ENCODE measurements around the gene RALGAPA2.
"Not testable (repeated sequence)": the region's sequence is repeated elsewhere in the genome, so short reads cannot be mapped to it uniquely, and the experiment has no call there.

Gene RALGAPA2

GRCh38 chr20:20367575-20368417 is 344.6 kb downstream of the RALGAPA2 start, which contains the start of gene INSM1:
Gene INSM1, plus strand, starts transcription at chr20:20368104. Its CDS starts 164 bp downstream, at chr20:20368268.
- peak; percentile 49 for DNase-seq (ENCODE audit: low read depth)

GRCh38 chr20:20366876-20367574 is 345.4 kb downstream of the RALGAPA2 start:
- no peak for DNase-seq (ENCODE audit: low read depth)

GRCh38 chr20:20366551-20366875 is 345.9 kb downstream of the RALGAPA2 start:
- no peak for DNase-seq (ENCODE audit: low read depth)

GRCh38 chr20:20365480-20366161 is 346.8 kb downstream of the RALGAPA2 start:
- no peak for DNase-seq (ENCODE audit: low read depth)

GRCh38 chr20:20364593-20365479 is 347.6 kb downstream of the RALGAPA2 start:
- no peak for DNase-seq (ENCODE audit: low read depth)

DNA sequence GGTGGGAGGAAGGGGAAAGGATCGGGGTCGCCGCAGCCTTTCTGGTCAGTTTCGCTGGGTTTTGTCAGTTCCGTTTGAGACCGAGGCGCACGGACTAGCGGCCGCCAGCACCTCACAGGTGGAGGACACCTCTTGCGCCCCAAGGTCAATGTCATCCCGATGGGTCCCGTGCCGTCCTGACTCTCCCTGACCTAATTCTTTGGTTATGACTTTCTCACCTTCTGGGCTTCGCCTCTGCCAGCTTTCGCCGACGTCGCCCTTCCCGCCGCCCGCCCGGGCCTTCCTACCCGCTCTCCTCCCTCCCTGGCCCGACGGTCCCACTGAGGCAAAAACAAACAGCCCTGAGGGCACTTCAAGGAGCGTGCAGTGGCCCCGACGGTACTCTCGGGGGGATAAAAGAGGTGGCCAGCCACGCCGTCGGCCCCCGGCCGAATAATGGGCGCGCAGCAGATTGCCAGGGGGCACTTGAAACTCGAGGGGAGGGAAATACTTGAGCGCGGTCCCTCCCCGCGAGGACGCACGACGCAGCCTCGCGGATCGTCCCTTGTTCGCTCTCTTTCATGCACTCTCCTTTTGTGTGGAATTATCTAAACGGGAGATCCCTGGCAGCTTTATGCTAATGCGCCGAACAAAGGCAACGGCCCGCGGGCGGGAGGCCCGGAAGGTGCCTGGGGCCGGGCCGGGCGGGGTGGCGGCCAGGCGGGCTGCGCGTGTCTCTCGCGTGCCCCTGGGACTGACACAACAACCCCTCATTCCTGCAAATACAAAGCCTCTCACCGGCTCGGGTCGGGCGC is 348.4 kb downstream of the RALGAPA2 start:
- no peak for DNase-seq (ENCODE audit: low read depth)

GRCh38 chr20:20363434-20363798 is 349.0 kb downstream of the RALGAPA2 start:
- DNase-seq (ENCODE audit: low read depth) = no peak

DNA sequence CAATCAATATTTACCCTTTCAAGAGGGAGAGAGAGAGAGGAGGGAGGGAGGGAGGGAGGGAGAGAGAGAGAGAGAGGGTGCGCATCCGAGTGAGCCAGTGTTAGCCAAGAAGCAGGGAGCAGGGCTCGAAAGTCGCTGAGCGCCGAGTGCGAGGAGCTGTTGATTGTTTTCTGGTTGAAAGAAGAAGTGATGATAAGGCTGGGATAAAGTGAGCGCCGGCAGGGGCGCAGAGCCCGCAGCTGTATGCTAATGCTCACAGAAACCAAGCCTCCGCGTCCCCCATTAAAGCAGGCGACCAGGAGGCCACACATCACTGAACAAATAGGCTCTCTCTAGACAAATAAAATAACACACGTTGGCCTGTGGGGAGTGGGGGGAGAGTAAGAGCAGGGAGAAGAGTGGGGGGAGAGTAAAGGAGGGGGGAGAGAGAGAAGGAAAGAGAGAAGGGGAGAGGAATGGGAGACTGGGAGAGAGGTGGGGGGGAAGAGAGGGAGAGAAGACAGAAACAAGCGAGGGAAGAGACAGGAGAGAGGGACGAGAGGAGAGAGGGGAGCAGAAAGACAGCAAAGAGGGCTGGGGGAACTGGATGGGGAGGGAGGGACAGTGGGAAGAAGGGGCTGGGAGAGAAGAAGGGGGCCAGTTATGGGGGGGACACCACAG is 349.5 kb downstream of the RALGAPA2 start:
- DNase-seq (ENCODE audit: low read depth) = no peak

- DNase-seq (ENCODE audit: low read depth) = no peak
These were observed 352.0 kb downstream of the RALGAPA2 start for GRCh38 chr20:20360464-20360863.

GRCh38 chr20:20359628-20360027 is 352.8 kb downstream of the RALGAPA2 start:
- no peak for DNase-seq (ENCODE audit: low read depth)

DNA sequence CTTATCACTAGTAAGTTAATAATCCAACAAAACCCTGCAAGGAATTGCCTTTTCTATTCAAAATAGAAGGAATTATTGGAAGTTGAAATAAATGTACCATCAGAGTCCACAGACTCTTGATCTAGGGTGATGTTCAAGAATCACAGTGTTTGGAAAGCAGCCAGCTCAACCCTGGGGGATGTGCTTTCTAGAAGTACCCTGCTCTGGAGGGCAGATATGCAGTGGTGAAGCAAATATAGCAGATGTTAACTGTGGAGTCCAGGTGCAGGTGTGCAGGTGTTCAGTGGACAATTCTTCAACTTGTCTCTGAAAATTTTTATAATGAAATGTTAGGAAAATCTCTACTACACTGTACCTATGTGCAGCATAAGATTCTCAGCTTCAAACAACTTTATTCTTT is 353.6 kb downstream of the RALGAPA2 start:
- DNase-seq (ENCODE audit: low read depth) = no peak

- not testable (repeated sequence) for DNase-seq (ENCODE audit: low read depth)
These were observed 356.9 kb downstream of the RALGAPA2 start for GRCh38 chr20:20355503-20355902.

GRCh38 chr20:20353576-20353975 is 358.9 kb downstream of the RALGAPA2 start:
- DNase-seq (ENCODE audit: low read depth) = no peak

- DNase-seq (ENCODE audit: low read depth) = no peak
These were observed 368.0 kb downstream of the RALGAPA2 start for GRCh38 chr20:20344476-20344875.

- no peak for DNase-seq (ENCODE audit: low read depth)
These were observed 368.5 kb downstream of the RALGAPA2 start for GRCh38 chr20:20343932-20344331.

Data from activated T-cell treated with anti-CD3 and anti-CD28 coated beads for 48 hours (primary cell).